HL-60/S4 treated with retinoic acid at 250 ng/mL for 4 days and 3 days (cell line): ENCODE data around the gene MIP.
"Not testable (repeated sequence)": the region's sequence is repeated elsewhere in the genome, so short reads cannot be mapped to it uniquely, and the experiment has no call there.

Experiments used
- in situ Hi-C: fragments of 300-500 bp; cut with MboI; formaldehyde crosslinking; loops from 2 replicates; pipeline ENCODE4 v1.7.0; 2022; ENCODE audit warnings: low sequenced_read_pairs

MIP gene

GRCh38 chr12:56454557-56454956 lies at the start of gene MIP:
Gene MIP (minus strand): TSS chr12:56454657. CDS start chr12:56454613, 44 bp downstream.
- in situ Hi-C loops = no loop called here

DNA sequence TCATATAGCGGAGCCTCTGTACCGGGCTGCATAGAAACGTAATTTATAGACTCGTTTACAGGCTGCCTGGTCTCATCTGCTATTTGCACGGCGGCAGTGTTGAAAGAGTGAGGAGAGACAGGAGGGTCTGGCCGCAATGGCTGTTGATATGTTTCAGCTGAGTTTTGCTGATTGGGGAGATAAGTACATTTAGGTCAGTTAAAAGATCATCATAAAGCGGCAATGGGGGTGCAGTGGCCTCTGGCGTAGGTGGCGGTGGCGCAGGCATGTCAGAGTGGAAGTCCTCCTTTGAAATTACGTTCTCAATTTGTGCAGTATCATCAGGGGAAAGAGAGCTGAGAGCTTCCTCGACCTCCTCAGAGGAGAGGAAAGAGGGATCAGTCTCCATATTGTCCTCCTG lies 45.4 kb upstream of the MIP start:
- in situ Hi-C loops = not testable (repeated sequence)

DNA sequence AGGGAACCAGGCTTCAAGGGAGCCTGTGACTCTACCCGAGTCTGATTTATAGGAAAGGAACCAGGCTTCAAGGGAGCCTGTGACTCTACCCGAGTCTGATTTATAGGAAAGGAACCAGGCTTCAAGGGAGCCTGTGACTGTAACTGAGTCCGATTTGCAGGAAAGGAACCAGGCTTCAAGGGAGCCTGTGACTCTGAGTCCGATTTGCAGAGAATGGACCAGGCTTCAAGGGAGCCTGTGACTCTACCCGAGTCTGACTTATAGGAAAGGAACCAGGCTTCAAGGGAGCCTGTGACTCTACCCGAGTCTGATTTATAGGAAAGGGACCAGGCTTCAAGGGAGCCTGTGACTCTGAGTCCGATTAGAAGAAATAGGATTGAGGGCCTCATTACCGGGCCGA lies 45.0 kb upstream of the MIP start:
- in situ Hi-C loops = not testable (repeated sequence)

DNA sequence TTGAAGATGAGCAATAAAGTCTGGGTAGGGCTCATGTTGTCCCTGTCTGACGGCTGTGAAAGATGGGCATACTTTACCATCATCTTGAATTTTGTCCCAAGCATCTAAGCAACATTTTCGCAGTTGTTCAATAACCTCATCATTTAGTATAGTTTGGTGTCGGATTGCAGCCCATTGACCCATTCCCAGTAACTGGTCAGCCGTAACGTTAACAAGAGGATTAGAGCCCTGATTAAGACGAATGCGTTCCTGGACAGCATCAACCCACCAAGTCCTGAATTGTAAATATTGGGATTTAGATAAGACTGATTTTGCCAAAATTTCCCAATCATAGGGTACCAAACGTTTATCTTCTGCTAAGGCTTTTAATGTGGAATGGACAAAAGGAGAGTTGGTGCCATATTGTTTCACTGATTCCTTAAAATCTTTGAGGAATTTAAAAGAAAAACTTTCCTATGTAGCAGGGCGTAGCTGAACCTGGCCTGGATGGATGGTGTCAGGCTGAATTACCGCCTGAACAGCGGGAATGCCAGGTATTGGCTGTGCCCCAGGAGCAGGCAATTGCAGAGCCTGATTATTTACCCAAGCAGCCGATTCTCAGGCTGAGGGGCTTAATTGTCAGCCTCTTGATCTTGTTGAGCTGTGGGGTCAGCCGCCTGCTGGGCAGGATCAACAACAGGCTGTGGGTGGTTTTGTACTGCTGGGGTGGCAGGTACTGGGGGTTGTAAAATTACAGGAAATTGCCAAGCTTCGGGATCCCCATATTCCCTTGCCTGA lies 43.9 kb upstream of the MIP start:
- in situ Hi-C loops = not testable (repeated sequence)

GRCh38 chr12:56496704-56497103 lies 42.2 kb upstream of the MIP start:
- in situ Hi-C loops = not testable (repeated sequence)

DNA sequence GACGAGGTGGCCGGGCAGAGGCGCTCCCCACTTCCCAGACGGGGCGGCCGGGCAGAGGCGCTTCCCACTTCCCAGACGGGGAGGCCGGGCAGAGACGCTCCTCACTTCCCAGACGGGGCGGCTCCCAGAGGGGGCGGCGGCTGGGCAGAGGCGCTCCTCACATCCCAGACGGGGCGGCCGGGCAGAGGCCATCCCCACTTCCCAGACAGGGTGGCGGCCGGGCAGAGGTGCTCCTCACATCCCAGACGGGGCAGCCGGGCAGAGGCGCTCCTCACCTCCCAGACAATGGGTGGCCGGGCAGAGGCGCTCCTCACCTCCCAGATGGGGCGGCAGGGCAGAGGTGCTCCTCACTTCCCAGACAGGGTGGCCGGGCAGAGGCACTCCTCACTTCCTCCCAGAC lies 40.0 kb upstream of the MIP start:
- in situ Hi-C loops = not testable (repeated sequence)

- in situ Hi-C loops = not testable (repeated sequence)
Observed at GRCh38 chr12:56494106-56494415, 39.6 kb upstream of the MIP start.

DNA sequence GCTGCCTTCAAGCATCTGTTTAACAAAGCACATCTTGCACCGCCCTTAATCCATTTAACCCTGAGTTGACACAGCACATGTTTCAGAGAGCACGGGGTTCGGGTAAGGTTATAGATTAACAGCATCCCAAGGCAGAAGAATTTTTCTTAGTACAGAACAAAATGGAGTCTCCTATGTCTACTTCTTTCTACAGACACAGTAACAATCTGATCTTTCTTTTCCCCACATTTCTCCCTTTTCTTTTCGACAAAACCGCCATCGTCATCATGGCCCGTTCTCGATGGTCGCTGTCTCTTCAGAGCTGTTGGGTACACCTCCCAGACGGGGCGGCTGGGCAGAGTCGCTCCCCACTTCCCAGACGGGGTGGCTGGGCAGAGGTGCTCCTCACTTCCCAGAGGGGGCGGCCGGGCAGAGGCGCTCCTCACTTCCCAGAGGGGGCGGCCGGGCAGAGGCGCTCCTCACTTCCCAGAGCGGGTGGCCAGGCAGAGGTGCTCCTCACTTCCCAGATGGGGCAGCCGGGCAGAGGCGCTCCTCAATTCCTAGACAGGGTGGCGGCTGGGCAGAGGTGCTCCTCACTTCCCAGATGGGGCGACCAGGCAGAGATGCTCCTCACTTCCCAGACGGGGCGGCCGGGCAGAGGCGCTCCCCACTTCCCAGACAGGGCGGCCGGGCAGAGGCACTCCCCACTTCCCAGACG lies 39.1 kb upstream of the MIP start:
- in situ Hi-C loops = not testable (repeated sequence)

GRCh38 chr12:56490360-56490759 lies 35.9 kb upstream of the MIP start:
- in situ Hi-C loops = no loop called here

GRCh38 chr12:56488041-56488955 lies 33.8 kb upstream of the MIP start, which contains the start of gene GLS2:
Gene GLS2 (minus strand): TSS chr12:56488161. CDS start chr12:56488118, 43 bp downstream.
- in situ Hi-C loops = no loop called here

DNA sequence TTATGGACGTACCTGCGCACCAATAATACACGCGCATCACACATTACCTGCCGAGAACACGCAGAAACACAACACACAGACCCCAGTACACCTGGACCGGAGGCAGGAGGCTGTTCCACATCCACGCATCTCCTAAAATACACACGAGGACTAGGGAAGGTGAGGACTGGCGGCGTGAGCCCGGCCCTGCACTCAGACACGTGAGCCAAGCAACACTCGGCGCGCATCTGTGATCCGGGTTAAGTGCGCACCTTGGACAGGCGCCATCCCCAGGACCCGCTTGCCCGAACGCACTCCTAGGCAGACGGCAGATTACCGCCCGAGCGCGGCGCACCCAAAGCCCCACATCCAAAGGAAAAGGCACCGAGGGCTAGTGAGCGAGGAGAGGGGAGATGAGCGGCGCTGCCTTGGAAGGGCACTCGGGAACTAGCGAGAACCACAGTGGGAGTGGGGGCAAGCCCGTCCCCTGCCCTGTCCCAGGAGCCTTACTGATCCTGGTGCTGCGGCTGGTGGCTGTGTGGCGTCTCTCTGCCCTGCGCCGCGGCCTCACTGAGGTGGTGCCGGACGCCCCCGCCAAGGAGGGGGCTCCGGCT lies 33.1 kb upstream of the MIP start:
- in situ Hi-C loops = no loop called here

GRCh38 chr12:56486694-56487093 lies 32.2 kb upstream of the MIP start:
- in situ Hi-C loops = no loop called here

DNA sequence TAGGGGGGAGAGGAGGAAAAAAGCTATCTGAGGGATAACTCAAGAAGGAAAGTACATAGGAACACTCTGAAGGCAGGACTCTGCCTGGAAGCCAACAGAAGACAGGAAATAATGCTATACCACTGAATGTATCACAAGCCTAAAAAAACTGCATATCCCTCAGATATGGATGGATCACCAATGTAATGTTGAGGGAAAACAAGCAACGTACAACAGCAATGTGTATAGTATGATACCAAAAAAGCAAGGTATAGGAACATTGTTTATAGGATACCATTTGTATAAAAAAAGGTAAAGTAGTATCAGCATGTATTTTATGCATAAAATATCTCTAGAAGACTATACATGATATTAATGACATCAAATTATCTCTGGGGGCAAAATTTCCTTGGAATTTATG lies 30.1 kb upstream of the MIP start:
- in situ Hi-C loops = no loop called here

DNA sequence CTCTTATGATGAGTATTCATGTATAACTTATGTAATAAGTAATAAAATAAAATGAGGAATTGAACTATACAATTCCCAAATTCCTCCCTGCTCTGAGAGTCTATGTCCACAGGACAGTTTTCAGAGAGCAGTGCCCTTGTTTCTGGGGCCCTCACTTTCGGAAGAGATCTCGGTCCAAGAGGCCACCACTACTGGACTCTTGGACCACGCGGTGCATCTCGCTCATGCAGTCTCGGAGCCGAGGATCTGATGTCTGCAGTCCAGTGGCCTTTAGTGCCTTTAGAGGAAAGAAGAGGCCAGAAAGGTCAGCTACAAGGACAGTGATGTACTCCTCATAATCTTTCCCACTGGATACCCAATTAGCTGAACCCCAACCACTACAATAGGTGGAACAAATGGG lies 25.2 kb upstream of the MIP start:
- in situ Hi-C loops = no loop called here

- in situ Hi-C loops = no loop called here
Observed at GRCh38 chr12:56477521-56478225, 23.2 kb upstream of the MIP start.

GRCh38 chr12:56476972-56477432 lies 22.5 kb upstream of the MIP start:
- in situ Hi-C loops = no loop called here

DNA sequence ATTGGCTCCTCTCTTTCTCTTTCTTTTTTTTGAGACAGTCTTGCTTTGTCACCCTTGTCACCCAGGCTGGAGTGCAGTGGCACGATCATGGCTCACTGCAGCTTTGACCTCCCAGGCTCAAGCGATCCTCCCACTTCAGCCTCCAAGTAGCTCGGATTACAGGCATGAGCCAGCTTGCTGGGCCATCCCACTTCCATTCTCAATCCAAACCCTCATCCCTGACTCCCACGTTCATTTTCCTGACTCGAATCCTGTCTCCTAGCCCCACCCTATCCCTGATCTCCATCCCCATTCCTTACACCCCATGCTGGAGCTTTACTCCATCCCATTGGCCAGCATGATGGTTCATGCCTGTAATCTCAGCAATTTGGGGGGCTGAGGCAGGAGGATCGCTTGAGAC lies 21.7 kb upstream of the MIP start:
- in situ Hi-C loops = no loop called here

DNA sequence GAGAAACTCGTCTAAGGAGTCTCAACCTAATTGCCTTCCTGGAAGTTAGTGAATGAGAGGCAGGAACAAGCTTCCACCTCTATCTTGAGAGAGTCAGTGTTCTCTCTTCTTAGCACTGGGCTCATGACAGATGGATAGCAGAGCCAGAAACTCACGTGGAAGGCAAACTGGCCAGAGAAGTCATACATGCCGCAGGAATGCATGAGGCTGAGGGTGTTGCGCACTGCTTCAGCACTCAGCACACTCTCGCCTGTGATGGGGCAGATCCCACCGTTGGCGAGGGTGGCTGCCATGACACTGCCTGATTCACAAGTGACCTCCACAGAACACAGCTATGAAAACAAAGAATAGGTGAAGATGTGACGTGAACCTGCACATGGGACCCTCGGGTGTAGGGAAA lies 19.9 kb upstream of the MIP start:
- in situ Hi-C loops = no loop called here

- in situ Hi-C loops = no loop called here
Observed at GRCh38 chr12:56469007-56469930, 14.8 kb upstream of the MIP start.
